ENCODE data around the gene IGFL4.
A peak's percentile ranks its signal among the peaks of the same experiment; 100 is the strongest.
"Not testable (repeated sequence)": the region's sequence is repeated elsewhere in the genome, so short reads cannot be mapped to it uniquely, and the experiment has no call there.

IGFL4 gene

GRCh38 chr19:46080561-46080960 is 39.8 kb upstream of the IGFL4 start:
- Histone ChIP-seq H3K9me2 (ENCODE audit: low read depth, low read length) (no peaks in the 10 kb centered on the region), H3K4me3 (ENCODE audit: low read depth, low read length, poor library complexity, severe bottlenecking) (no peak overlapping the region)
- TF ChIP-seq CTCF (IDR thresholded peaks at IDR 0.05; ENCODE audit: low read length) (no peak), EZH2 (IDR thresholded peaks at IDR 0.05; ENCODE audit: borderline replicate concordance, low read length) (no peak)

GRCh38 chr19:46079576-46079975 is 38.8 kb upstream of the IGFL4 start:
- no peak for TF ChIP-seq EZH2 (IDR thresholded peaks at IDR 0.05; ENCODE audit: borderline replicate concordance, low read length)
- no peak for TF ChIP-seq CTCF (IDR thresholded peaks at IDR 0.05; ENCODE audit: low read length)
- no peak overlapping the region for H3K9ac ChIP-seq (ENCODE audit: low read length)
- no peaks in the 10 kb centered on the region for H3K9me2 ChIP-seq (ENCODE audit: low read depth, low read length)
- no peaks in the 10 kb centered on the region for H3K79me2 ChIP-seq (ENCODE audit: insufficient read depth, low read length)
- peaks cover 6% of the 10 kb centered on the region; the same call in 1 of the 2 replicates for H3K27me3 ChIP-seq (ENCODE audit: insufficient read depth, low read length)
- H3K4me3 ChIP-seq (ENCODE audit: low read depth, low read length, poor library complexity, severe bottlenecking) = no peak overlapping the region
- no peaks in the 10 kb centered on the region for H3F3A ChIP-seq (ENCODE audit: insufficient read depth, low read length)
- no peak overlapping the region for H3K4me2 ChIP-seq (ENCODE audit: low read length)
- no peaks in the 10 kb centered on the region for H3K9me3 ChIP-seq (ENCODE audit: low read length)
- no peaks in the 10 kb centered on the region for H3K36me3 ChIP-seq (ENCODE audit: insufficient read depth, low read length)
- no peak overlapping the region for H2AFZ ChIP-seq (ENCODE audit: low read length)
- no peak overlapping the region for H3K27ac ChIP-seq (ENCODE audit: low read depth, low read length, poor library complexity, severe bottlenecking)
- H4K20me1 ChIP-seq (ENCODE audit: insufficient read depth, low read length) = no peaks in the 10 kb centered on the region
- H3K4me1 ChIP-seq (ENCODE audit: insufficient read depth, low read length, severe bottlenecking) = no peaks in the 10 kb centered on the region

More at GRCh38 chr19:46080561-46080960, 39.8 kb upstream of the IGFL4 start:
- Histone ChIP-seq H3K27ac (ENCODE audit: low read depth, low read length, poor library complexity, severe bottlenecking) (no peak overlapping the region), H3K4me2 (ENCODE audit: low read length) (no peak overlapping the region), H3K79me2 (ENCODE audit: insufficient read depth, low read length) (no peaks in the 10 kb centered on the region), H2AFZ (ENCODE audit: low read length) (no peak overlapping the region), H3K9me3 (ENCODE audit: low read length) (no peaks in the 10 kb centered on the region), H3K27me3 (ENCODE audit: insufficient read depth, low read length) (no peaks in the 10 kb centered on the region), H3F3A (ENCODE audit: insufficient read depth, low read length) (no peaks in the 10 kb centered on the region), H4K20me1 (ENCODE audit: insufficient read depth, low read length) (no peaks in the 10 kb centered on the region), H3K4me1 (ENCODE audit: insufficient read depth, low read length, severe bottlenecking) (no peaks in the 10 kb centered on the region), H3K36me3 (ENCODE audit: insufficient read depth, low read length) (no peaks in the 10 kb centered on the region), H3K9ac (ENCODE audit: low read length) (no peak overlapping the region)

- not testable (repeated sequence) for H3F3A ChIP-seq (ENCODE audit: insufficient read depth, low read length); H2AFZ ChIP-seq (ENCODE audit: low read length); H3K27ac ChIP-seq (ENCODE audit: low read depth, low read length, poor library complexity, severe bottlenecking); H3K9me2 ChIP-seq (ENCODE audit: low read depth, low read length); H3K79me2 ChIP-seq (ENCODE audit: insufficient read depth, low read length); H3K36me3 ChIP-seq (ENCODE audit: insufficient read depth, low read length); H4K20me1 ChIP-seq (ENCODE audit: insufficient read depth, low read length); H3K4me1 ChIP-seq (ENCODE audit: insufficient read depth, low read length, severe bottlenecking); H3K27me3 ChIP-seq (ENCODE audit: insufficient read depth, low read length); H3K9me3 ChIP-seq (ENCODE audit: low read length); H3K9ac ChIP-seq (ENCODE audit: low read length); H3K4me3 ChIP-seq (ENCODE audit: low read depth, low read length, poor library complexity, severe bottlenecking); H3K4me2 ChIP-seq (ENCODE audit: low read length)
- TF ChIP-seq CTCF (IDR thresholded peaks at IDR 0.05; ENCODE audit: low read length) = peak; percentile 50
Observed at GRCh38 chr19:46078573-46079332, 38.0 kb upstream of the IGFL4 start.

Data from OCI-LY1 (cell line).